H1 (cell line): ENCODE measurements around the gene PDRG1. TPM values are rescaled to one million over a fixed set of nuclear protein-coding genes. Genes with fewer than 3 reads are reported as not detected.
A peak's percentile ranks its signal among the peaks of the same experiment; 100 is the strongest.

Source experiments
- CTCF ChIA-PET: fragments of 300-600 bp; sonication (Branson Sonifier 250); formaldehyde crosslinking; loops from one replicate; lab custom pipeline; 2021; ENCODE audit not compliant: partially characterized antibody; lab: Charles Lee
- POLR2A ChIA-PET: fragments of 300-600 bp; sonication (Branson Sonifier 250); formaldehyde crosslinking; loops from one replicate; lab custom pipeline; 2021; ENCODE audit warnings: inconsistent platforms; ENCODE audit not compliant: partially characterized antibody; lab: Charles Lee
- DNase-seq, 2 experiments: peaks; one replicate each; pipeline versions ENCODE4 v3.0.0 to v3.0.0-alpha.2; 2010 to 2022; ENCODE audit warnings: low spot score in 2 of 2, low read depth in 1 of 2, mixed read lengths in 1 of 2
- FAIRE-seq: peaks from 2 replicates; lab custom pipeline; 2011; peaks lifted over from hg19 to GRCh38; lab: Jason Lieb, UNC
- H2AFZ ChIP-seq: 2 replicates; pipeline ENCODE4 v1.8.1; 2012; ENCODE audit warnings: low read length, inconsistent platforms
- H2AK5ac ChIP-seq: 2 replicates; pipeline ENCODE4 v1.6.1; 2013; ENCODE audit warnings: low read depth, low read length
- H2BK120ac ChIP-seq: replicated peaks from 2 replicates; pipeline ENCODE3; 2013; ENCODE audit warnings: low read depth, low read length, inconsistent platforms
- H2BK12ac ChIP-seq: 2 replicates; pipeline ENCODE4 v1.6.1; 2013; ENCODE audit warnings: low read depth, low read length
- H2BK15ac ChIP-seq: 2 replicates; pipeline ENCODE4 v1.6.1; 2013; ENCODE audit warnings: low read length
- H2BK20ac ChIP-seq: 2 replicates; pipeline ENCODE4 v1.6.1; 2013; ENCODE audit warnings: low read length
- H2BK5ac ChIP-seq: 2 replicates; pipeline ENCODE4 v1.6.1; 2013; ENCODE audit warnings: low read depth, low read length
- H3K14ac ChIP-seq: 2 replicates; pipeline ENCODE4 v1.6.1; 2013; ENCODE audit warnings: inconsistent platforms; ENCODE audit not compliant: insufficient read length
- H3K18ac ChIP-seq: 2 replicates; pipeline ENCODE4 v1.6.1; 2013; ENCODE audit warnings: low read length; ENCODE audit errors: extremely low read depth
- H3K23ac ChIP-seq: 2 replicates; pipeline ENCODE4 v1.6.1; 2013; ENCODE audit warnings: inconsistent platforms; ENCODE audit not compliant: insufficient read length
- H3K23me2 ChIP-seq: 2 replicates; pipeline ENCODE4 v1.6.1; 2013; ENCODE audit warnings: low read depth, low read length
- H3K27ac ChIP-seq: 2 replicates; pipeline ENCODE4 v1.6.1; 2011; ENCODE audit warnings: low read depth, low read length, inconsistent platforms
- H3K27me3 ChIP-seq, 4 experiments: replicated peaks in 1 of 4; 1 replicate in 1 of 4; 2 replicates in 3 of 4; pipeline versions ENCODE4 v1.6.1 to v1.8.1; 2011 to 2013; ENCODE audit warnings: low read length in 3 of 4, mild to moderate bottlenecking in 3 of 4, inconsistent platforms in 2 of 4, mixed read lengths in 2 of 4, moderate library complexity in 1 of 4; ENCODE audit not compliant: control insufficient read depth in 3 of 4, insufficient read depth in 3 of 4; ENCODE audit errors: extremely low read depth in 1 of 4
- H3K36me3 ChIP-seq, 4 experiments: 2 replicates each; pipeline versions ENCODE4 v1.6.1 to v1.8.1; 2011 to 2013; ENCODE audit warnings: mild to moderate bottlenecking in 4 of 4, low read length in 3 of 4, moderate library complexity in 2 of 4, control low read depth in 1 of 4, inconsistent platforms in 1 of 4; ENCODE audit not compliant: insufficient read depth in 4 of 4, control insufficient read depth in 2 of 4
- H3K4ac ChIP-seq: replicated peaks from 2 replicates; pipeline ENCODE3; 2013; ENCODE audit warnings: low read length, low read depth, mixed read lengths, inconsistent platforms; ENCODE audit not compliant: insufficient read length
- H3K4me1 ChIP-seq, 4 experiments: replicated peaks in 1 of 4; 1 replicate in 1 of 4; 2 replicates in 3 of 4; pipeline versions ENCODE4 v1.6.1 to v1.8.1; 2011 to 2013; ENCODE audit warnings: low read length in 3 of 4, inconsistent platforms in 2 of 4, mixed read lengths in 1 of 4; ENCODE audit not compliant: insufficient read depth in 4 of 4, control insufficient read depth in 3 of 4
- H3K4me2 ChIP-seq, 2 experiments: 2 replicates each; pipeline versions ENCODE4 v1.6.1 to v1.8.1; 2011 to 2013; ENCODE audit warnings: low read depth in 2 of 2, low read length in 2 of 2, control low read depth in 1 of 2, inconsistent platforms in 1 of 2, mild to moderate bottlenecking in 1 of 2; ENCODE audit not compliant: insufficient read depth in 1 of 2
- H3K4me3 ChIP-seq, 4 experiments: fragments of 200-600, 300-600 bp in 1 of 4; sonication (generic), shearing (Covaris generic), sonication (Bioruptor Twin) in 1 of 4; 2 replicates each; pipeline versions ENCODE4 v1.5.1 to v1.8.1; 2011 to 2016; ENCODE audit warnings: low read length in 4 of 4, low read depth in 3 of 4, control low read depth in 2 of 4, inconsistent platforms in 2 of 4, mild to moderate bottlenecking in 2 of 4, mixed read lengths in 1 of 4, moderate library complexity in 1 of 4; ENCODE audit not compliant: insufficient read depth in 2 of 4; ENCODE audit errors: extremely low read depth in 1 of 4
- H3K56ac ChIP-seq: replicated peaks from 2 replicates; pipeline ENCODE3; 2013; ENCODE audit warnings: low read depth, mild to moderate bottlenecking, mixed read lengths, low read length, inconsistent platforms; ENCODE audit not compliant: insufficient read length
- H3K79me1 ChIP-seq: 2 replicates; pipeline ENCODE4 v1.6.1; 2013; ENCODE audit warnings: low read depth, low read length, control low read depth
- H3K79me2 ChIP-seq, 2 experiments: 2 replicates each; pipeline versions ENCODE4 v1.6.1 to v1.8.1; 2012 to 2013; ENCODE audit warnings: low read length in 2 of 2, mild to moderate bottlenecking in 2 of 2, inconsistent platforms in 1 of 2; ENCODE audit not compliant: insufficient read depth in 2 of 2, control insufficient read depth in 1 of 2
- H3K9ac ChIP-seq, 4 experiments: replicated peaks in 1 of 4; 1 replicate in 1 of 4; 2 replicates in 3 of 4; pipeline versions ENCODE4 v1.6.1 to v1.8.1; 2011 to 2013; ENCODE audit warnings: low read depth in 3 of 4, low read length in 3 of 4, control low read depth in 2 of 4, mild to moderate bottlenecking in 2 of 4, moderate library complexity in 2 of 4, inconsistent platforms in 1 of 4; ENCODE audit errors: extremely low read depth in 1 of 4
- H3K9me3 ChIP-seq, 2 experiments: 2 replicates each; pipeline versions ENCODE4 v1.6.1 to v1.8.1; 2012 to 2013; ENCODE audit warnings: mild to moderate bottlenecking in 2 of 2, moderate library complexity in 2 of 2, control low read depth in 1 of 2, inconsistent platforms in 1 of 2, low read depth in 1 of 2, low read length in 1 of 2, mixed read lengths in 1 of 2; ENCODE audit not compliant: insufficient read depth in 2 of 2
- H4K20me1 ChIP-seq, 2 experiments: replicated peaks in 1 of 2; 2 replicates each; pipeline versions ENCODE3 to v1.8.1; 2011 to 2013; ENCODE audit warnings: inconsistent platforms in 2 of 2, low read length in 2 of 2, mild to moderate bottlenecking in 1 of 2; ENCODE audit not compliant: insufficient read depth in 2 of 2, control insufficient read depth in 1 of 2
- H4K5ac ChIP-seq: 2 replicates; pipeline ENCODE4 v1.6.1; 2013; ENCODE audit warnings: low read length, low read depth, mixed read lengths, inconsistent platforms; ENCODE audit not compliant: insufficient read length
- H4K8ac ChIP-seq: 2 replicates; pipeline ENCODE4 v1.8.0; 2013; ENCODE audit warnings: mild to moderate bottlenecking, moderate library complexity, low read length, inconsistent platforms; ENCODE audit not compliant: insufficient read depth; ENCODE audit errors: extremely low read depth
- H4K91ac ChIP-seq: replicated peaks from 2 replicates; pipeline ENCODE3; 2013; ENCODE audit warnings: low read length, mixed read lengths, inconsistent platforms; ENCODE audit not compliant: insufficient read length
- CBX5 ChIP-seq: fragments of 300-800, 300-1000 bp; sonication (generic); IDR thresholded peaks from 2 replicates; pipeline ENCODE4 v1.7.1; 2016; ENCODE audit warnings: antibody characterized with exemption, low read length, low read depth
- EGR1 ChIP-seq: IDR thresholded peaks from 2 replicates; pipeline ENCODE4 v1.6.1; 2011; ENCODE audit warnings: low read depth, low read length, borderline replicate concordance
- EP300 ChIP-seq, 2 experiments: IDR thresholded peaks; 1 replicate in 1 of 2; 2 replicates in 1 of 2; pipeline ENCODE4 v1.6.1; 2011 to 2012; ENCODE audit warnings: low read depth in 2 of 2, low read length in 2 of 2, mild to moderate bottlenecking in 2 of 2, borderline replicate concordance in 1 of 2, inconsistent platforms in 1 of 2, moderate library complexity in 1 of 2
- KDM1A ChIP-seq: fragments of 200-600, 300-600 bp; sonication (generic); IDR thresholded peaks from 2 replicates; pipeline ENCODE4 v1.7.1; 2016; ENCODE audit warnings: mild to moderate bottlenecking, low read length, borderline replicate concordance
- POLR2A ChIP-seq, 2 experiments: IDR thresholded peaks; 1 replicate in 1 of 2; 2 replicates in 1 of 2; pipeline ENCODE4 v1.6.1; 2011; ENCODE audit warnings: low read depth in 2 of 2, low read length in 2 of 2, mild to moderate bottlenecking in 2 of 2; ENCODE audit errors: control extremely low read depth in 1 of 2
- POLR2AphosphoS5 ChIP-seq: IDR thresholded peaks from 2 replicates; pipeline ENCODE4 v1.6.1; 2011; ENCODE audit warnings: low read depth, low read length
- SAP30 ChIP-seq: fragments of 300-600 bp; sonication (generic); IDR thresholded peaks from 2 replicates; pipeline ENCODE4 v1.7.1; 2012; ENCODE audit warnings: low read length, moderate library complexity, mild to moderate bottlenecking, inconsistent platforms; ENCODE audit not compliant: insufficient read depth, insufficient replicate concordance
- SP1 ChIP-seq: IDR thresholded peaks from 2 replicates; pipeline ENCODE4 v1.6.1; 2011; ENCODE audit warnings: low read depth, low read length
- TAF1 ChIP-seq: IDR thresholded peaks from 2 replicates; pipeline ENCODE4 v1.6.1; 2011; ENCODE audit warnings: mild to moderate bottlenecking, low read depth, low read length
- TBP ChIP-seq: IDR thresholded peaks from 2 replicates; pipeline ENCODE4 v1.6.1; 2011; ENCODE audit warnings: low read depth, low read length, improper control_type of control experiment
- YY1 ChIP-seq: IDR thresholded peaks from 2 replicates; pipeline ENCODE4 v1.6.1; 2011; ENCODE audit warnings: low read depth, mild to moderate bottlenecking, low read length
- WGBS, 2 experiments: shearing (Covaris generic) in 1 of 2; methylation state at CpG; one replicate each; pipeline versions ENCODE4 v1.1.6 to v1.1.7; 2013 to 2015; ENCODE audit warnings: low lambda C conversion rate in 2 of 2, mixed read lengths in 2 of 2, inconsistent platforms in 1 of 2, low coverage in 1 of 2, missing lambda C conversion rate in 1 of 2; ENCODE audit not compliant: insufficient replicate concordance in 2 of 2, insufficient coverage in 1 of 2, insufficient read length in 1 of 2; ENCODE audit errors: extremely low coverage in 1 of 2, missing lambda C conversion rate in 1 of 2; 5-methylcytosine and 5-hydroxymethylcytosine counted together
- polyA plus RNA-seq, 7 experiments: library from polyadenylated mRNA; depleted of rRNA in 3 of 7; stranded (reverse) in 5 of 7; unstranded in 2 of 7; fragments of >200 nt in 5 of 7; fragments of 200-250 nt in 2 of 7; gene quantifications; 1 replicate in 5 of 7; 2 replicates in 1 of 7; 4 replicates in 1 of 7; pipeline versions ENCODE4 v1.2.1 to v1.2.3, GENCODE V29; 2011 to 2013; ENCODE audit warnings: missing spikeins in 2 of 7, mixed read lengths in 2 of 7
- total RNA-seq: library from RNA; stranded (reverse); fragmentation: NEBNext Ultra II Directional; extraction: Animal tissue kit (Norgen Biotek cat#: 25700); gene quantifications from 2 replicates; pipeline ENCODE4 v1.2.1, GENCODE V29; 2021
- TF ChIP-seq, protein P1 (sequence below): IDR thresholded peaks from 2 replicates; pipeline ENCODE4 v1.6.1; 2012; ENCODE audit warnings: inconsistent platforms

PDRG1 gene
- total and polyA plus RNA-seq, 2 of the 8 experiments (the other 6 are each of a cell fraction or from before 2014, with no cell fraction given) = 14.2 to 20.8 TPM

DNA sequence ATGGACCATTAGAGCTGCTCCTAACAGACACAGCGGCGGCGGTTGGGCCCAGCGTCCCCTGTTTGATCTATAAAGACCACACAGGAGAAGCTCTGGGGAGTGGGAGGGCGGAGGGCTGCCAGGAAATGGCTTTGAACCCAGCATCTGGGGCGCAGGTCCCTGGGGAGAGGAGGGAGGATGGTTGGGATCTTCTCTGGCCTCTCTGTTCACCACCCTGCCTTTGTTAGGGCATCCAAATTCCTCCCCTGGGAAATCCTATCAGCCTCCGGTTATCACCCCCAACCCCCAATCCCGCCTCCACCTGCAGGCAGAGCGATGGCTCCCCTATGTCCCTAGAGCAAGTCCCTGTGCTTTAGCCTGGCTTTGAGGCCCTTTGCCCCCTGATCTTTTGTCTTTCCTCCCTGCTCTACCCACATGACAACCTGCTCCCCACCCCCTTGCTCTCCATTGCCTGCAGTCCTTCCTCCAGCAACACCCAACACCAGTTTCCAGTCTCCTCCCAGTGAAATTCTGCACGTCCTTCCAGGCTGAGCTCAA is 23.2 kb upstream of the PDRG1 start:
- Histone ChIP-seq H2BK15ac (no peak overlapping the region), H2BK20ac (peak overlapping the region; percentile 83), H4K5ac (peak overlapping the region; percentile 8), H3K27ac (peak overlapping the region; percentile 51; the same call in 1 of the 2 replicates), H2BK120ac (no peak overlapping the region), H4K91ac (peak overlapping the region; percentile 61), H3K23me2 (peaks cover 4% of the 10 kb centered on the region; the same call in 1 of the 2 replicates), H3K4me1 (peaks cover 5 to 14% (median 10%) of the 10 kb centered on the region in 4 experiments), H3K4ac (peak overlapping the region; percentile 29), H2BK12ac (peak overlapping the region; percentile 35; the same call in 1 of the 2 replicates), H3K9me3 (no peaks in the 10 kb centered on the region), H3K79me1 (no peaks in the 10 kb centered on the region), H4K8ac (no peak overlapping the region), H3K18ac (peak overlapping the region; percentile 75; the same call in 1 of the 2 replicates), H3K56ac (no peak overlapping the region), H2BK5ac (peak overlapping the region; percentile 79; the same call in 1 of the 2 replicates), H3K4me3 (peak overlapping the region in 3 of 4 experiments; percentile 8 to 41 (median 10); a peak in 6 of 8 replicates), H3K27me3 (no peaks in the 10 kb centered on the region), H3K14ac (no peak overlapping the region), H3K4me2 (peak overlapping the region; percentile 70), H2AFZ (peak overlapping the region; percentile 52), H3K79me2 (no peaks in the 10 kb centered on the region), H3K9ac (peak overlapping the region in 2 of 4 experiments; percentile 13 to 27; a peak in 4 of 7 replicates), H3K36me3 (no peaks in the 10 kb centered on the region), H4K20me1 (no peaks in the 10 kb centered on the region), H3K23ac (no peak overlapping the region), H2AK5ac (no peak overlapping the region)
- peak in 1 of 2 experiments; percentile 69 for DNase-seq
- WGBS, 2 experiments = 8% methylated on average over 10 of the region's 10 CpGs; no CpG with 5 or more reads in 1 of the 2 experiments
- peak; percentile 99 for FAIRE-seq
- ChIA-PET CTCF (interaction anchor here (0.7 to 4.5 kb wide), 10 partner anchors 15 to 152 kb away, joined by 4 to 20 read pairs (median 4); partner anchors contain the start of gene PDRG1), POLR2A (interaction anchor here (0.6 to 2.3 kb wide), 8 partner anchors 14 to 152 kb away, joined by 3 to 8 read pairs (median 3); no protein-coding TSS in a partner anchor)
- TF ChIP-seq YY1 = peak; percentile 54; the same call in 1 of the 2 replicates
- TF ChIP-seq TAF1 = peak; percentile 42
- 0 out of 2 replicates have a peak, but pooled peaks have one; percentile 8 for TF ChIP-seq EGR1
- TF ChIP-seq POLR2AphosphoS5 = peak; percentile 69
- TF ChIP-seq SP1 = peak; percentile 74
- peak; percentile 54; the same call in 1 of the 2 replicates for TF ChIP-seq TBP
- no peak for TF ChIP-seq EP300 (IDR thresholded peaks at IDR 0.05; ENCODE audit: borderline replicate concordance in 1 of 2, low read depth in 2 of 2, low read length in 2 of 2)
- no peak for TF ChIP-seq CBX5
- TF ChIP-seq KDM1A = no peak
- no peak for TF ChIP-seq SAP30
- TF ChIP-seq, protein P1, sequence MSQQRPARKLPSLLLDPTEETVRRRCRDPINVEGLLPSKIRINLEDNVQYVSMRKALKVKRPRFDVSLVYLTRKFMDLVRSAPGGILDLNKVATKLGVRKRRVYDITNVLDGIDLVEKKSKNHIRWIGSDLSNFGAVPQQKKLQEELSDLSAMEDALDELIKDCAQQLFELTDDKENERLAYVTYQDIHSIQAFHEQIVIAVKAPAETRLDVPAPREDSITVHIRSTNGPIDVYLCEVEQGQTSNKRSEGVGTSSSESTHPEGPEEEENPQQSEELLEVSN = no peak
- peak in 1 of 2 experiments; percentile 78; a peak in 2 of 3 replicates for TF ChIP-seq POLR2A (IDR thresholded peaks at IDR 0.05; ENCODE audit: control extremely low read depth in 1 of 2, low read depth in 2 of 2, low read length in 2 of 2)
